Breast epithelium (tissue), 4 donors: ENCODE results near the gene EML6. TPM values are rescaled to one million over a fixed set of nuclear protein-coding genes. Genes with fewer than 3 reads are reported as not detected.

ENCODE experiments used
- DNase-seq, 2 donors: peaks; one replicate each; pipeline ENCODE4 v3.0.0-alpha.2; 2019; ENCODE audit warnings: low spot score in 2 of 2
- H3K27ac ChIP-seq, 2 donors: fragments of 200-600 bp; sonication (generic) in 1 of 2; one replicate each; pipeline ENCODE4 v1.5.1; 2016 to 2019; ENCODE audit warnings: mild to moderate bottlenecking in 1 of 2
- H3K27me3 ChIP-seq, 2 donors: fragments of 200-600 bp; sonication (generic) in 1 of 2; one replicate each; pipeline versions ENCODE4 v1.5.1 to v1.6.0; 2017 to 2019; ENCODE audit warnings: control low read depth in 1 of 2, mild to moderate bottlenecking in 1 of 2
- H3K36me3 ChIP-seq: fragments of 200-600 bp; one replicate; pipeline ENCODE4 v1.5.1; 2019
- H3K4me1 ChIP-seq, 2 donors: fragments of 200-600 bp; sonication (generic); one replicate each; pipeline ENCODE4 v1.5.1; 2016 to 2019; ENCODE audit warnings: control low read depth in 1 of 2
- H3K4me3 ChIP-seq, 3 donors: fragments of 200-600 bp; sonication (generic); 1 replicate in 2 of 3; 2 replicates in 1 of 3; pipeline ENCODE4 v1.5.1; 2016 to 2019; ENCODE audit warnings: mild to moderate bottlenecking in 3 of 3, moderate library complexity in 2 of 3
- H3K9me3 ChIP-seq, 2 donors: fragments of 200-600 bp; sonication (generic) in 1 of 2; one replicate each; pipeline ENCODE4 v1.5.1; 2016 to 2019; ENCODE audit warnings: control low read depth in 1 of 2
- POLR2A ChIP-seq: fragments of 450-650 bp; IDR thresholded peaks from one replicate; pipeline ENCODE4 v1.6.1; 2016; ENCODE audit warnings: antibody characterized with exemption, mild to moderate bottlenecking, moderate library complexity
- POLR2AphosphoS5 ChIP-seq, 3 donors: sonication (generic); formaldehyde crosslinking; IDR thresholded peaks; one replicate each; pipeline ENCODE4 v1.6.1; 2017; ENCODE audit warnings: antibody characterized with exemption in 3 of 3
- intact Hi-C: fragments of 100-400 bp; cut with DNase I; formaldehyde crosslinking; loops from one replicate; pipeline ENCODE4 v1.15.1; 2023; ENCODE audit warnings: low total_unique reads
- total RNA-seq, 3 donors: library from RNA; depleted of rRNA; stranded (reverse); fragments of >200 nt; gene quantifications; one replicate each; pipeline ENCODE4 v1.1.0, GENCODE V29; 2016
- TF ChIP-seq, protein P1 (sequence below), 3 donors: fragments of 450-650 bp; IDR thresholded peaks; one replicate each; pipeline ENCODE4 v1.5.1; 2016 to 2017; ENCODE audit warnings: antibody characterized with exemption in 3 of 3, mild to moderate bottlenecking in 3 of 3, moderate library complexity in 3 of 3

Gene EML6
- total RNA-seq, 3 donors from 2014 or later: 1.9 to 5.9 (median 2.3) TPM

DNA sequence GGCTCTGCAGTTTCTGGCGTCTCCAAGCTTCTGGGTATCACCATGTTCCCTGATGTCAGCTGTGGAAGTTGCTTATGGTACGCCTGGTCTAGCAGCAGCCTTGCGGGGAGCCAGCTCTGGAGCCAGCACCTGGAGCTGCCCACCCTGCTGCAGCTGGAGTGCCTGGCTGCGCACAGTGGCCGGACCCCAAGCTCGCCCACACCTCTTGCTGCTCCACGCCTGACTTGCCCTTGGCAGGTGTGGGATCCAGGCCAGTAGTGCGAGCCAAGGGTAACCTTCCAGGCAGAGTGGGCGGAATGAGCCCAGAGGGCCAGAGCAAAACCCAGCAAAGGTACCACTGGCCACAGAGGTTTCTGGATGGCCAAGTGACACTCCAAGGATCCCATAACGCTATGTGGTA, 13.2 kb upstream of the EML6 start:
- TF ChIP-seq, protein P1, sequence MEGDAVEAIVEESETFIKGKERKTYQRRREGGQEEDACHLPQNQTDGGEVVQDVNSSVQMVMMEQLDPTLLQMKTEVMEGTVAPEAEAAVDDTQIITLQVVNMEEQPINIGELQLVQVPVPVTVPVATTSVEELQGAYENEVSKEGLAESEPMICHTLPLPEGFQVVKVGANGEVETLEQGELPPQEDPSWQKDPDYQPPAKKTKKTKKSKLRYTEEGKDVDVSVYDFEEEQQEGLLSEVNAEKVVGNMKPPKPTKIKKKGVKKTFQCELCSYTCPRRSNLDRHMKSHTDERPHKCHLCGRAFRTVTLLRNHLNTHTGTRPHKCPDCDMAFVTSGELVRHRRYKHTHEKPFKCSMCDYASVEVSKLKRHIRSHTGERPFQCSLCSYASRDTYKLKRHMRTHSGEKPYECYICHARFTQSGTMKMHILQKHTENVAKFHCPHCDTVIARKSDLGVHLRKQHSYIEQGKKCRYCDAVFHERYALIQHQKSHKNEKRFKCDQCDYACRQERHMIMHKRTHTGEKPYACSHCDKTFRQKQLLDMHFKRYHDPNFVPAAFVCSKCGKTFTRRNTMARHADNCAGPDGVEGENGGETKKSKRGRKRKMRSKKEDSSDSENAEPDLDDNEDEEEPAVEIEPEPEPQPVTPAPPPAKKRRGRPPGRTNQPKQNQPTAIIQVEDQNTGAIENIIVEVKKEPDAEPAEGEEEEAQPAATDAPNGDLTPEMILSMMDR (IDR thresholded peaks at IDR 0.05): no peak
- TF ChIP-seq POLR2AphosphoS5 (IDR thresholded peaks at IDR 0.05) (no peak), POLR2A (no peak)
- no peaks in the 10 kb centered on the region for H3K4me1 ChIP-seq
- H3K4me3 ChIP-seq: no peak overlapping the region
- no peak for DNase-seq
- H3K27ac ChIP-seq: no peak overlapping the region
- H3K36me3 ChIP-seq: no peaks in the 10 kb centered on the region
- H3K9me3 ChIP-seq: no peaks in the 10 kb centered on the region
- H3K27me3 ChIP-seq: no peaks in the 10 kb centered on the region
- intact Hi-C loops: no loop called here

DNA sequence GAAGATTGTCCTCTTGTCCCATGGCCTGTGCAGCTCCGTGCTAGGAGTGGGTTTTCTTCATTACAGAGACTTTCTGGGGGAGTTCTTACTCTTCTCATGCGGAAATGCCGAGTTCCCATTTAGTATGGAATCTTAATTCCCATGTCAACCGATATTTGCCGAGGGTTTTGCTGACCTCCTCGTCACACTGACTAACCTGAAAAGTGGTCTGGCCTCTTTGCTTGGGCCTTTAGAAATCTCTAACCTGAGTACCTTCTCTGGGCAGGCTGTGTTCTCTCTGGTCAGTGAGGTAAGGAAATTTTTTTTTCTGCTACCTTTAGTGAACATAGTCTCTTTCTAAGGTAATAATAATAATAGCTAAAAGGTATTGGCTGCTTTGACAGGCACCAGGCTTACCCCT, 10.9 kb upstream of the EML6 start:
- no peaks in the 10 kb centered on the region for H3K9me3 ChIP-seq
- H3K27ac ChIP-seq: no peak overlapping the region
- intact Hi-C loops: no loop called here
- no peaks in the 10 kb centered on the region for H3K4me1 ChIP-seq
- no peak for DNase-seq
- H3K36me3 ChIP-seq: no peaks in the 10 kb centered on the region
- TF ChIP-seq POLR2A (no peak), POLR2AphosphoS5 (IDR thresholded peaks at IDR 0.05) (no peak)
- TF ChIP-seq, protein P1 (IDR thresholded peaks at IDR 0.05): no peak
- no peaks in the 10 kb centered on the region for H3K27me3 ChIP-seq
- H3K4me3 ChIP-seq: no peak overlapping the region

DNA sequence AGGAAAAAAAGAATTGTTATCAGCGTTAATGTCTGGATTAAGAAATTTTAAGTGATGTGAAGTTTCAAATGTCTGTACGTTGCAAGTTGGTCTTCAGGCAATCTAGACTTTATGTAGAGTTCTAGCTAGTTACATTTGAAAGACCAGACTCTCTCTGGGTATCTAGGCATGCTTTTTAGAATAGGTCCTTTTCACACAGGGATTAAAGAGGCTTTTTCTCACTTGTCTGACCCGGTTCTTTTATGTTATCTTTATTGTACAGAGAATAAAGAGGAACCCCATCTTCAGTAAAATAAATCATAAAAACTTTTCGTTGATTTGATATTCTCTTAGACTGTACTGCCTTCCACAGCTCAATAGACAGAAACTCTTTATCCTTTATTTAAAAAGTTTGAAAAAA, 8.5 kb upstream of the EML6 start:
- TF ChIP-seq POLR2A (no peak), POLR2AphosphoS5 (IDR thresholded peaks at IDR 0.05) (no peak)
- TF ChIP-seq, protein P1 (IDR thresholded peaks at IDR 0.05): no peak
- intact Hi-C loops: no loop called here
- no peaks in the 10 kb centered on the region for H3K4me1 ChIP-seq
- no peak overlapping the region for H3K27ac ChIP-seq
- H3K27me3 ChIP-seq: no peaks in the 10 kb centered on the region
- no peak for DNase-seq
- no peaks in the 10 kb centered on the region for H3K9me3 ChIP-seq
- H3K4me3 ChIP-seq: no peak overlapping the region
- no peaks in the 10 kb centered on the region for H3K36me3 ChIP-seq

DNA sequence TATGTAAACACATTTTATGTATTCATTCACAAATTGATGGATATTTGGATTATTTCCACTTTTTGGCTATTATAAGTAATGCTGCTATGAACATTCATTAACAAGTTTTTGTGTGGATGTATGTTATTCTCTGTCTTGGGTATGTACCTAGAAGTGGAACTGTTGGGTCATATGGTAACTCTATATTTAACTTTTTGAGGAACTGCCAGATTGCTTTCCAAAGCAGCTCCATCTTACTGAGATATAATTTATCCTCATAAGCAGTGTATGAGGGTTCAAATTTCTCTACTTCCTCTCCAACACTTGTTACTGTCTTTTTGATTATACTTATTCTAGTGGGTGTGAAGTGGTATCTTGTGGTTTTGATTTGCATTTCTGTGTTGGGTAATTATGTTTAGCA, 7.1 kb upstream of the EML6 start:
- no peaks in the 10 kb centered on the region for H3K27me3 ChIP-seq
- no peaks in the 10 kb centered on the region for H3K36me3 ChIP-seq
- no peak overlapping the region for H3K4me3 ChIP-seq
- H3K27ac ChIP-seq: no peak overlapping the region
- intact Hi-C loops: no loop called here
- TF ChIP-seq POLR2AphosphoS5 (IDR thresholded peaks at IDR 0.05) (no peak), POLR2A (no peak)
- TF ChIP-seq, protein P1 (IDR thresholded peaks at IDR 0.05): no peak
- no peaks in the 10 kb centered on the region for H3K4me1 ChIP-seq
- no peak for DNase-seq
- no peaks in the 10 kb centered on the region for H3K9me3 ChIP-seq

DNA sequence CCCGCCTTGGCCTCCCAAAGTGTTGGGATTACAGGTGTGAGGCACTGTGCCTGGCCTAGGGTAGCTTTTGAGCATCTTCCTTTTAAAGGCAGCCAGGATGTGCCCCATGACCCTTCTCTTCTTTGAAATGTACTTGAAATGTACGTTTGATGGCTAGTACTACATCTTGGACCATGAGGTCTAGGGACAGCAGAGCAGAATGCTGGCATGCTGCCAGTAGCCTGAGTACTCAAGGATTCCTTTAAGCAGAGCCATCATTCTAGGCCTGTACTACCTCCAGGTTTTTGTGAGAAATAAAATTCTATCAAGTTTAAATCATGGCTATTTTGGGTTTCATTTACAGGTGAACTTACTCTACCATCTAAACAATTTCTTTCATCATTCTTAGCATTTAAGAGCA, 2.9 kb upstream of the EML6 start:
- H3K36me3 ChIP-seq: no peaks in the 10 kb centered on the region
- no peak for DNase-seq
- H3K4me3 ChIP-seq: no peak overlapping the region
- TF ChIP-seq POLR2A (no peak), POLR2AphosphoS5 (IDR thresholded peaks at IDR 0.05) (no peak)
- TF ChIP-seq, protein P1 (IDR thresholded peaks at IDR 0.05): no peak
- intact Hi-C loops: loop anchor here (5.0 kb wide), 1 partner anchor 377 kb away; no protein-coding TSS in a partner anchor
- no peaks in the 10 kb centered on the region for H3K27me3 ChIP-seq
- H3K27ac ChIP-seq: no peak overlapping the region
- no peaks in the 10 kb centered on the region for H3K9me3 ChIP-seq
- H3K4me1 ChIP-seq: no peaks in the 10 kb centered on the region
